Caco-2 (cell line): ENCODE measurements around the gene MAP3K4. TPM values are rescaled to one million over a fixed set of nuclear protein-coding genes. Genes with fewer than 3 reads are reported as not detected.

Source experiments
- BruUV-seq: library from RNA; stranded (reverse); fragments of 400-500 nt; replicated peaks from 2 replicates; lab custom pipeline; 2021; lab: Mats Ljungman, UMichigan
- CTCF ChIA-PET: fragments of 300-600 bp; sonication (Branson Sonifier 250); formaldehyde crosslinking; loops from one replicate; lab custom pipeline; 2022; ENCODE audit warnings: antibody characterized with exemption; lab: Charles Lee
- POLR2A ChIA-PET: fragments of 300-600 bp; sonication (Branson Sonifier 250); formaldehyde crosslinking; loops from one replicate; lab custom pipeline; 2022; ENCODE audit warnings: antibody characterized with exemption; lab: Charles Lee
- DNase-seq, 2 experiments: peaks; one replicate each; pipeline versions ENCODE4 v3.0.0 to v3.0.0-alpha.2; 2020 to 2022
- H3K27me3 ChIP-seq: replicated peaks from 2 replicates; pipeline ENCODE4 v1.6.0; 2011; ENCODE audit warnings: low read length; ENCODE audit not compliant: control insufficient read depth, insufficient read depth
- H3K36me3 ChIP-seq: 2 replicates; pipeline ENCODE4 v1.5.1; 2011; ENCODE audit warnings: low read length; ENCODE audit not compliant: control insufficient read depth, insufficient read depth
- H3K4me1 ChIP-seq: fragments of 250-450 bp; sonication (Bioruptor Pico); 2 replicates; pipeline ENCODE4 v1.5.1; 2020; ENCODE audit warnings: mild to moderate bottlenecking
- H3K4me3 ChIP-seq: 2 replicates; pipeline ENCODE4 v1.5.1; 2011; ENCODE audit warnings: low read depth, mild to moderate bottlenecking, control low read depth, low read length
- H3K9me3 ChIP-seq: fragments of 250-450 bp; sonication (Bioruptor Pico); 2 replicates; pipeline ENCODE4 v1.5.1; 2020; ENCODE audit warnings: mild to moderate bottlenecking, moderate library complexity
- H3K27ac Mint-ChIP-seq: one replicate; pipeline ENCODE4 v1.8.0; 2022; ENCODE audit warnings: mixed read lengths; ENCODE audit not compliant: unreplicated experiment
- H3K27me3 Mint-ChIP-seq: one replicate; pipeline ENCODE4 v1.8.0; 2022; ENCODE audit warnings: mixed read lengths; ENCODE audit not compliant: insufficient read depth, unreplicated experiment
- H3K36me3 Mint-ChIP-seq: one replicate; pipeline ENCODE4 v1.8.0; 2022; ENCODE audit warnings: mild to moderate bottlenecking, mixed read lengths; ENCODE audit not compliant: insufficient read depth, unreplicated experiment
- H3K4me1 Mint-ChIP-seq: one replicate; pipeline ENCODE4 v1.8.0; 2022; ENCODE audit warnings: low read depth, mixed read lengths; ENCODE audit not compliant: unreplicated experiment
- H3K4me3 Mint-ChIP-seq: one replicate; pipeline ENCODE4 v1.8.0; 2022; ENCODE audit warnings: mild to moderate bottlenecking, moderate library complexity, mixed read lengths; ENCODE audit not compliant: unreplicated experiment
- H3K9me3 Mint-ChIP-seq: one replicate; pipeline ENCODE4 v1.8.0; 2022; ENCODE audit warnings: mixed read lengths; ENCODE audit not compliant: unreplicated experiment
- CTCF ChIP-seq, 2 experiments: fragments of 200-600 bp in 1 of 2; IDR thresholded peaks; 1 replicate in 1 of 2; 2 replicates in 1 of 2; pipeline versions ENCODE4 v1.5.1 to v1.8.0; 2011 to 2022; ENCODE audit warnings: antibody characterized with exemption in 1 of 2, control low read depth in 1 of 2, inconsistent platforms in 1 of 2, low read depth in 1 of 2, low read length in 1 of 2, mild to moderate bottlenecking in 1 of 2, moderate library complexity in 1 of 2; ENCODE audit not compliant: insufficient read depth in 1 of 2, severe bottlenecking in 1 of 2, unreplicated experiment in 1 of 2
- intact Hi-C: fragments of 100-400 bp; cut with micrococcal nuclease; formaldehyde crosslinking; loops from one replicate; pipeline ENCODE4 v1.10.0; 2022; ENCODE audit not compliant: unreplicated experiment
- total RNA-seq: library from RNA; stranded (reverse); gene quantifications from 2 replicates; pipeline ENCODE4 v1.2.3, GENCODE V29; 2022

Gene MAP3K4
- total RNA-seq, 1 experiment from 2014 or later, result 34.3 TPM

GRCh38 chr6:161154796-161155335 is 163.3 kb downstream of the MAP3K4 start:
- H3K27ac Mint-ChIP-seq, result no peak overlapping the region

DNA sequence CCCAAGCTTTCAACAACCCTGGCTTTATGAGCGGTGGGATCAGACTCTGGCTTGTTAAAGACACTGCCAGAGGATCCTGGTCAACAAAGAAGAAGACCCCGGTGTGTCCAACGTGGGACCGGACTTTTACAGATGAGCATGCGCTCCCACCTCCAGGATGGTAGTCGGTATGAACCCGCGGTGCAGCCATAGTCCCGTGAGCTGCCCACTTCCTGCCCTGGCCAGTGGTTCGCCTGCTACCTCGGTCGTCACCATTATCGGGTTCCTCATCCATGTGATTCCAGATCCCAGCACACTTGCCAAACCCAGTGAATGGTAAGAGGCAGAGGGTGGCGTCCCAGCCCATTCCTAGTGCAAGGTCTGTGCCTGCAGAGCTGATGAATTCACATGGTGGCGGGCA is 169.6 kb downstream of the MAP3K4 start:
- Histone ChIP-seq H3K9me3 (no peaks in the 10 kb centered on the region), H3K4me1 (no peaks in the 10 kb centered on the region), H3K4me3 (no peak overlapping the region), H3K36me3 (no peaks in the 10 kb centered on the region; the same call in 1 of the 2 replicates), H3K27me3 (no peaks in the 10 kb centered on the region)
- Mint-ChIP-seq H3K4me1 (no peaks in the 10 kb centered on the region), H3K27me3 (no peaks in the 10 kb centered on the region), H3K36me3 (peaks cover 10% of the 10 kb centered on the region), H3K27ac (no peak overlapping the region), H3K4me3 (no peak overlapping the region), H3K9me3 (peaks cover 11% of the 10 kb centered on the region)
- ChIA-PET CTCF (no interaction called here), POLR2A (no interaction called here)
- no TSS peak for BruUV-seq
- TF ChIP-seq CTCF (IDR thresholded peaks at IDR 0.05; ENCODE audit: insufficient read depth in 1 of 2, low read depth in 1 of 2, low read length in 1 of 2, severe bottlenecking in 1 of 2, unreplicated experiment in 1 of 2), result no peak
- intact Hi-C loops, result no loop called here
- DNase-seq, result no peak

More at GRCh38 chr6:161154796-161155335, 163.3 kb downstream of the MAP3K4 start:
- Mint-ChIP-seq H3K4me3 (no peak overlapping the region), H3K9me3 (peaks cover 11% of the 10 kb centered on the region), H3K36me3 (peaks cover 3% of the 10 kb centered on the region), H3K4me1 (no peaks in the 10 kb centered on the region), H3K27me3 (no peaks in the 10 kb centered on the region)
- ChIA-PET CTCF (interaction anchor here (1.4 to 1.6 kb wide), 2 partner anchors 216 to 219 kb away, joined by 10 read pairs; no protein-coding TSS in a partner anchor), POLR2A (no interaction called here)
- Histone ChIP-seq H3K36me3 (no peaks in the 10 kb centered on the region; the same call in 1 of the 2 replicates), H3K9me3 (no peaks in the 10 kb centered on the region), H3K4me3 (no peak overlapping the region), H3K27me3 (no peaks in the 10 kb centered on the region), H3K4me1 (no peaks in the 10 kb centered on the region)
- no peak for DNase-seq
- no peak for TF ChIP-seq CTCF (IDR thresholded peaks at IDR 0.05; ENCODE audit: insufficient read depth in 1 of 2, low read depth in 1 of 2, low read length in 1 of 2, severe bottlenecking in 1 of 2, unreplicated experiment in 1 of 2)
- intact Hi-C loops, result no loop called here
- BruUV-seq, result no TSS peak

DNA sequence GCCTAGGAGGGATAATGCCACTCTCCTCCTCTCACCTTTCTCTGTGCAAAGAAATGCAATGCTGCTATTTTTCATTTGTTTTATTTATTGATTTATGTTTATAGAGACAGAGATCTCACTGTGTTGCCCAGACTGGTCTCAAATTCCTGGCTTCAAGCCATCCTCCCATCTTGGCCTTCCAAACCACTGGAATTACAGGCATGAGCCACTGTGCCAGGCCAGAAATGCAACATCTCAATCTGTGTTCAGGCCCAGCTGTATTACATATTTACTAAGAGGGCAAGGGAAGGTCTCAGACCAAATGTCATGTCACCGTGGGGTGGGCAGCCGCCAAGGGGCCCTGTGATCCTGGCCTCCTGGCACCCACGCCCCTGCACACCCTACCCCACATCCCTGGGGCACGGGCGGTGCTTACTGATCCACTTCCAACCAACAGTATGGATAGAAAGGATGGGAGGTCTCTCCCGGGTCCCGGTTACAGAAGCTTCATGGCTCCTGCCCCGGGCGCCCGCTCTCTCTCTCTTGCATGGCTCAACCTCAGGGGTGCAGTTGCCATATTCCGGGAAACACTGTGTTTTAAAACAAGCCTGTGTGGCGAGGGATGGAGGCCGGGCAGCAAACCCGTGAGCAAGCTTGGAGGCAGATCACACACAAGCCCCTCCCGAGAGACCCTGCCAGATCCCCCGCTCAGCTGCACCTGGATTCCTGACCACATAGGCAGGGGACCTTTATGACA is 170.5 kb downstream of the MAP3K4 start:
- TF ChIP-seq CTCF (IDR thresholded peaks at IDR 0.05; ENCODE audit: insufficient read depth in 1 of 2, low read depth in 1 of 2, low read length in 1 of 2, severe bottlenecking in 1 of 2, unreplicated experiment in 1 of 2), result no peak
- H3K4me1 Mint-ChIP-seq, result no peaks in the 10 kb centered on the region
- DNase-seq, result no peak

More for the DNA sequence above, 170.5 kb downstream of the MAP3K4 start:
- Histone ChIP-seq H3K27me3 (no peaks in the 10 kb centered on the region), H3K4me1 (no peaks in the 10 kb centered on the region), H3K9me3 (no peaks in the 10 kb centered on the region), H3K4me3 (no peak overlapping the region), H3K36me3 (no peaks in the 10 kb centered on the region; the same call in 1 of the 2 replicates)
- intact Hi-C loops, result no loop called here
- H3K27me3 Mint-ChIP-seq, result no peaks in the 10 kb centered on the region
- CTCF ChIA-PET, result no interaction called here
- H3K27ac Mint-ChIP-seq, result no peak overlapping the region
- no TSS peak for BruUV-seq
- no peak overlapping the region for H3K4me3 Mint-ChIP-seq
- peaks cover 10% of the 10 kb centered on the region for H3K36me3 Mint-ChIP-seq
- POLR2A ChIA-PET, result no interaction called here
- H3K9me3 Mint-ChIP-seq, result peaks cover 11% of the 10 kb centered on the region
